BLaER1 treated with 17β-estradiol and CSF1 and Interleukin-3, amounts not matched to agents 10 nM and 100 nM (cell line): ENCODE results near the gene MESD.

Experiments used
- H3K27ac ChIP-seq, 11 experiments: shearing (Covaris generic); formaldehyde crosslinking; 2 replicates each; pipeline ENCODE4 v1.8.1; 2022
- H3K27me3 ChIP-seq, 11 experiments: shearing (Covaris generic); formaldehyde crosslinking; 2 replicates each; pipeline ENCODE4 v1.8.1; 2022
- H3K36me3 ChIP-seq, 11 experiments: shearing (Covaris generic); formaldehyde crosslinking; 2 replicates each; pipeline ENCODE4 v1.8.1; 2022
- H3K4me1 ChIP-seq, 10 experiments: shearing (Covaris generic); formaldehyde crosslinking; 2 replicates each; pipeline ENCODE4 v1.8.1; 2022
- H3K4me2 ChIP-seq, 11 experiments: shearing (Covaris generic); formaldehyde crosslinking; 2 replicates each; pipeline ENCODE4 v1.8.1; 2022
- H3K4me3 ChIP-seq, 10 experiments: shearing (Covaris generic); formaldehyde crosslinking; 2 replicates each; pipeline ENCODE4 v1.8.1; 2022
- H3K9ac ChIP-seq, 11 experiments: shearing (Covaris generic); formaldehyde crosslinking; 2 replicates each; pipeline ENCODE4 v1.8.1; 2022
- H3K9me3 ChIP-seq, 11 experiments: shearing (Covaris generic); formaldehyde crosslinking; replicated peaks in 1 of 11; 2 replicates each; pipeline ENCODE4 v1.8.1; 2022
- H4K20me1 ChIP-seq, 11 experiments: shearing (Covaris generic); formaldehyde crosslinking; 2 replicates each; pipeline ENCODE4 v1.8.1; 2022
- Cebpa-rat ChIP-seq, 11 experiments: shearing (Covaris generic); IDR thresholded peaks; 2 replicates each; pipeline ENCODE4 v1.8.1; 2022

Gene MESD

DNA sequence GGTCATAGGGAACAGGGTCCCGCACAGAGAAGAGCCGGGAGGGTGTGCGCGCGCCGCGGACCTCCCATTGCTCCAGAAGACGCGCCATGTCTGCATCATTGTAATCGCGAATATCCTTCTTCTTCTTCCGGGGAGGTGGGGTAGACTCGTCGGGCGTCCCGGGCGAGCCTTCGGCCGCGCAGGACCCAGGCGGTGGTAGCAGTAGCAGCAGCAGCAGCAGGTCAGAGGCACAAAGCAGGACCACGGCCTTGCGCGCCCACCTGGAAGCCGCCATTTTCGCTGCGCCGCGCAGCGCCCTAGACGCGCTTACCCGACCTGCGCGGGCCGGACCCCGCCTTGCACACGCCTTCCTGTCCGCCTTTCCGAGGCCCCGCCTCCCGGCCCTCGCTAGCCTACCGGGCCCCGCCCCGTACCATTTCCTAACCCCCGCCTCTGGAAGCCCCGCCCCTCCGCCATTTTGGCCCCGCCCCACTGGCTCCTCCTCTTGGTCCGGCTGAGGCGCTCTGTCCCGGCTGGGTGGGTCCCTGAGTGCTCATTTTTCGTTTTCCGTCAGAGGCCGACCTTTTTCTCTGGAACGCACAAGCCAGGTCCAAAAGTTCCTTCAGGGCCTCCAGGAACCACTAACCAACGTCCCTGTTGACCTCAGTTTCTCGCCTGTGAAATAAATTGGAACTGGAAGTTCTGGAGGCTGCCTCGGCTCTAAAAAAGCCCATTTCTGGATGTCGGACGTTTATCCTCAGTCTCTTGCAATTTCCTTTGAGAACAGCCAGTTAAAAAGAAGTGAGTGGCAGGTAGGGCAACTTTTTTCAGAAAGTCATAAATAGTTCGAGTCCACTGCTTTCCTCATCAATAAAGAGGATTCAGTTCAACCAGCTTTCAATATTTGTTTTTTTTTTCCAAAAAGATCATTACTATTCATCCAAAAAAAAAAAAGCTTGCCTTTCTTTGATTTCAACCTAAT, at the start of gene MESD:
Gene MESD, minus strand, starts transcription at position 302 of the 961 bp plus-strand sequence. Its CDS starts 28 bp downstream, at position 274.
- H3K27me3 ChIP-seq: no peaks in the 10 kb centered on the region
- peak within 1 kb of the TSS; percentile 72 to 93 (median 89) for H3K27ac ChIP-seq
- H3K4me1 ChIP-seq: peaks cover 55 to 65% (median 59%) of the 10 kb centered on the region in 10 experiments
- no peak for TF ChIP-seq Cebpa-rat (IDR thresholded peaks at IDR 0.05)
- peaks cover 0 to 16% (median 12%) of the 10 kb centered on the region in 11 experiments; a peak in 9 of 22 replicates for H3K36me3 ChIP-seq
- H3K9me3 ChIP-seq: no peaks in the 10 kb centered on the region
- peak within 1 kb of the TSS; percentile 73 to 95 (median 85) for H3K4me3 ChIP-seq
- peak within 1 kb of the TSS; percentile 85 to 98 (median 94) for H3K4me2 ChIP-seq
- H3K9ac ChIP-seq: peak within 1 kb of the TSS; percentile 81 to 92 (median 88)
- H4K20me1 ChIP-seq: peaks cover 17 to 45% (median 39%) of the 10 kb centered on the region in 11 experiments; a peak in 21 of 22 replicates

DNA sequence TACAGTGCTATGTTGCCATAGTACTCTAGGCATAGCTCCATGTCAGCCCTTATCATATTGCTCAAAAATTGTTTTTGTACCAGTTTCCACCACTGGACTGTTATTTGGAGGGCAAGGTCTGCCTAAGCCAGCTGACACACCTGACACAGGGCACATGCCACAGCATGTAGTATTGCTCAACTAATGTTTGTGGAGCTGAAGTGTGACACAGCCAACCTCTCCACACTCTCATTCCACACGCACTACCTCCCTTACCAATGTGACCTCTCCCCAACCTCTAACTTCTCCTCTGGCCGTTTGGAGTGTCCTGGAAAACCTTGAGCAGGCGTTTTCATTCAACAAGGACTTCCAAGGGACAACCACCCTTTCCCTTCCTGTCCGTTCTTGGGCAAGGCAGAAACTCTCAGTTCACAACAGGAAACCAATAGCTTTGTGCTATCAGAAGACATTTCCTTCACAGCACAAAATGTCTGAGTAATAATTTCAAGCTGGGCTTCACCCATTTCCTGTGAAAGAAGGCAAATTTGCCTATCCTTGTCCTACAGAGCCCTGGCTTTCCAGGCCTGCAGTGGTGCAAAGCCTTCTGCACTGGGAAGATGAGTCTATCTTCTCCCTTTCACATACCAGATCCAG, 49.5 kb upstream of the MESD start:
- no peak for TF ChIP-seq Cebpa-rat (IDR thresholded peaks at IDR 0.05)
- Histone ChIP-seq H3K27me3 (no peaks in the 10 kb centered on the region), H3K4me3 (no peak overlapping the region), H4K20me1 (no peaks in the 10 kb centered on the region), H3K4me1 (peaks cover 9 to 46% (median 14%) of the 10 kb centered on the region in 10 experiments), H3K4me2 (peak overlapping the region; percentile 27 to 83 (median 67)), H3K27ac (peak overlapping the region in 8 of 11 experiments; percentile 35 to 77 (median 62); a peak in 14 of 22 replicates), H3K9me3 (no peaks in the 10 kb centered on the region; a peak in 1 of 22 replicates), H3K36me3 (no peaks in the 10 kb centered on the region), H3K9ac (peak overlapping the region in 2 of 11 experiments; percentile 43 to 59; a peak in 4 of 22 replicates)

DNA sequence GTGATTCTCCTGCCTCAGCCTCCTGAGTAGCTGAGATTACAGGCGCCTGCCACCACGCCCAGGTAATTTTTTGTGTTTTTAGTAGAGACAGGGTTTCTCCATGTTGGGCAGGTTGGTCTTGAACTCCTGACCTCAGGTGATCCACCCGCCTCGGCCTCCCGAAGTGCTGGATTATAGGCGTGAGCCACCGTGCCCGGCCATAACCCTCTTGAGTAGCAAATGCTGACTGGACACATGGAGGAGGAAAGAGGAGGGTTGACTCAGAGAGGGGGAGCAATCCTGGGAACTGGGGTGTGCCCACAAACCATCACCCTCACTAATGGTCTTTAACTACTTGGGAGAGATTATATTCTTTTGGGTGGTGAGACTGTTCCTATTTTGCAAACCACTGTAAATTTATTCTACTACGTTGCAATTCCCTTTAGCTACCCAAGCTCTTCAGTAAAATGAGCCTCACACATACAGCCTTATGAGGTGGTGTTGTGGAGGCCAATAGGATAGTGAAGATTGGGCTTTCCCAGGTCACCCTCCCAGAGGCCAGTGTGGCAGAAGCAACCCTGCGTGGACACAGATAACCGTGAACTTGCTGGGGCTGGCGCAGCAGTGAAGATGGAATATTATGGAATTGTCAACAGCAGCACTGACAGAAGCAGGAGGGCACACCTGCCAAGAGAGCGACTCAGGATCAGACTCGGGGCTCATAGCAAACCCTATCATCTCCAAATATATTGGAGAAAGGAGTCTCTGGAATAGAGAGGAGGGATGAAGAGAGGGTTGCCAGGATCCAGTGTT, 48.5 kb upstream of the MESD start:
- TF ChIP-seq Cebpa-rat (IDR thresholded peaks at IDR 0.05): no peak
- no peaks in the 10 kb centered on the region for H3K36me3 ChIP-seq
- H3K4me2 ChIP-seq: peak overlapping the region in 6 of 11 experiments; percentile 56 to 83 (median 75); a peak in 9 of 22 replicates
- H3K4me3 ChIP-seq: no peak overlapping the region
- peaks cover 9 to 55% (median 14%) of the 10 kb centered on the region in 10 experiments for H3K4me1 ChIP-seq
- H3K9me3 ChIP-seq: no peaks in the 10 kb centered on the region; a peak in 1 of 22 replicates
- H4K20me1 ChIP-seq: no peaks in the 10 kb centered on the region
- peak overlapping the region in 3 of 11 experiments; percentile 55 to 77 (median 65); a peak in 4 of 22 replicates for H3K27ac ChIP-seq
- no peaks in the 10 kb centered on the region for H3K27me3 ChIP-seq
- no peak overlapping the region for H3K9ac ChIP-seq

DNA sequence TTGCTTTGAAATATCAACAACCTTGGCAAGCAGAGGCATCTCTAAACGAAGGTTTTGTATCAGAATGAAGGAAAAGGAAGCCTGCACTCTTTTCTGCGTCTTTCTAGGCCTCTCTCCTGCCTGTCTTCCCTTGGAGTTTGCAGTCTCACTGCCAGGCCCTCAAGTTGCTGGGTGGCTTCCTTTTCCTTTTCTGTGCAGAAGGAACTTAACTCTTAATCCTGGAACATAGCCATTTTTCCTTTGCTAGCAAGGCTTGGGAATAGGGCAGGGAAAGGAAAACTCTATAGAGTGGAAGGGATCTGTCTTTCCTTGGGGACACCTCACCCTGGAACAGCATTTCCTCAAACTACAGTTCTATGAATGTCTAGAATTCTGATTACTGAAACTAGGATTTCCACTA, 43.9 kb upstream of the MESD start:
- Histone ChIP-seq H4K20me1 (no peaks in the 10 kb centered on the region), H3K4me1 (peaks cover 0 to 81% (median 23%) of the 10 kb centered on the region in 10 experiments; a peak in 15 of 20 replicates), H3K4me3 (no peak overlapping the region), H3K36me3 (no peaks in the 10 kb centered on the region), H3K4me2 (peak overlapping the region in 3 of 11 experiments; percentile 52 to 73 (median 63); a peak in 6 of 22 replicates), H3K9ac (peak overlapping the region in 2 of 11 experiments; percentile 23 to 37; a peak in 1 of 22 replicates), H3K27ac (peak overlapping the region in 1 of 11 experiments; percentile 41; a peak in 1 of 22 replicates), H3K27me3 (no peaks in the 10 kb centered on the region), H3K9me3 (peaks cover 0 to 15% (median 0%) of the 10 kb centered on the region in 11 experiments; a peak in 7 of 22 replicates)
- TF ChIP-seq Cebpa-rat (IDR thresholded peaks at IDR 0.05): no peak

DNA sequence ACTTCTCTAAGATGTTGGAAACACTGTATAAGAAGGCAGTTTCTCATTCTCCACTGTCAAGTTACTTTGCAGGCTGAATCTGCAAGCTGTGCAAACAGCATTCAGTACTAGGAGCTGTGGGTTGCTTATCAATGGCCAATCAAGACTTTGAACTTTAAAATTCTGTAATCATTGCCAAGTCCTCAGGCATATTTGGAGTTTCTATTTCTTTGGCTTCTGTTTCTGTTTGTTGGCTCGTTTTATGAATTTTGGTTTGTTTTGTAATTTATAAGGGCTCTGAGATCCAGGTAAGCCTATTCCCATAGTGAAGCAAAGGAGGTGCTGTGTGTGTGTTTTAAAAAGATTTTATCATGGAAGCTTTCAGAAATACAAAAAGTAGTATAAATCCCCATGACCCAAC, 43.2 kb upstream of the MESD start:
- H3K9ac ChIP-seq: no peak overlapping the region
- peaks cover 0 to 15% (median 0%) of the 10 kb centered on the region in 11 experiments; a peak in 7 of 22 replicates for H3K9me3 ChIP-seq
- no peak for TF ChIP-seq Cebpa-rat (IDR thresholded peaks at IDR 0.05)
- H3K36me3 ChIP-seq: no peaks in the 10 kb centered on the region
- no peak overlapping the region for H3K4me3 ChIP-seq
- H3K4me2 ChIP-seq: peak overlapping the region in 2 of 11 experiments; percentile 28 to 55; a peak in 4 of 22 replicates
- H3K4me1 ChIP-seq: peaks cover 0 to 81% (median 22%) of the 10 kb centered on the region in 10 experiments; a peak in 15 of 20 replicates
- no peaks in the 10 kb centered on the region for H3K27me3 ChIP-seq
- H4K20me1 ChIP-seq: no peaks in the 10 kb centered on the region
- H3K27ac ChIP-seq: no peak overlapping the region

DNA sequence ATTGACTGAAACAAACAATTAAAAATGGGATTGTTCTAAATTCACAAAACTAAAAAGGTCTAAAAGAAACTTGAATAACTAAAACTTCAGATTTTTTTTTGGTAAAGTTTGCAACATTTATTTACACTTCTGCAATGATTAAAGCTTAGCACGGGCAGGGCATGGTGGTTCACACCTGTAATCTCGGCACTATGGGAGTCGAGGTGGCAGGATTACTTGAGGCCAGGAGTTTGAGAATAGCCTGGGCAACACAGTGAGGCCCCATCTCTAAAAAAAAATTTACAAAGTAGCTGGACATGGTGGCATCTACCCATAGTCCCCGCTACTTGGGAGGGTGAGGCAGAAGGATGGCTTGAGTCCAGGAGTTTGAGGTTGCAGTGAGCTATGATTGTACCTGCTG, 42.7 kb upstream of the MESD start:
- Histone ChIP-seq H3K4me1 (peaks cover 0 to 81% (median 22%) of the 10 kb centered on the region in 10 experiments; a peak in 15 of 20 replicates), H4K20me1 (no peaks in the 10 kb centered on the region), H3K4me3 (no peak overlapping the region), H3K27me3 (no peaks in the 10 kb centered on the region), H3K9ac (no peak overlapping the region), H3K27ac (no peak overlapping the region), H3K4me2 (peak overlapping the region in 2 of 11 experiments; percentile 28 to 55; a peak in 4 of 22 replicates), H3K36me3 (no peaks in the 10 kb centered on the region), H3K9me3 (peaks cover 0 to 15% (median 0%) of the 10 kb centered on the region in 11 experiments; a peak in 7 of 22 replicates)
- TF ChIP-seq Cebpa-rat (IDR thresholded peaks at IDR 0.05): no peak

DNA sequence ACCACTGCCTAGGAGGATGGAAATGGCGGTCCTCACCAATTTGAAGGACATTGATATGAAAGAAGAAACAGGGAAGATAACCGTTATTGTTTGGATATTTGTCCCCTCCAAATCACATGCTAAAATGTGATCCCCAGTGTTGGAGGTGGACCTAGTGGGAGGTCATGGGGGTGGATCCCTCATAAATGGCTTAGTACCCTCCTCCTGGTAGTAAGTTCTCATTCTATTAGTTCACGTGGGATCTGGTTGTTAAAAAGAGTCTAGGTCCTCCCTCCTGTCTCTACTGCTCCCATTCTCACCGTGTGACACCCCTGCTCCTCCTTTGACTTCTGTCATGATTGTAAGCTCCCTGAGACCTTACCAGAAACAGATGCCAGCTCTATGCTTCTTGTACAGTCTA, 41.6 kb upstream of the MESD start:
- no peak overlapping the region for H3K9ac ChIP-seq
- no peaks in the 10 kb centered on the region for H3K27me3 ChIP-seq
- H3K4me3 ChIP-seq: 0 out of 20 replicates have a peak overlapping the region, but pooled peaks of 1 of the 10 experiments have one; percentile 11
- peak overlapping the region in 5 of 11 experiments; percentile 14 to 76 (median 65); a peak in 7 of 22 replicates for H3K27ac ChIP-seq
- TF ChIP-seq Cebpa-rat (IDR thresholded peaks at IDR 0.05): no peak
- no peaks in the 10 kb centered on the region for H4K20me1 ChIP-seq
- H3K4me1 ChIP-seq: peaks cover 0 to 83% (median 22%) of the 10 kb centered on the region in 10 experiments; a peak in 15 of 20 replicates
- peaks cover 0 to 15% (median 0%) of the 10 kb centered on the region in 11 experiments; a peak in 7 of 22 replicates for H3K9me3 ChIP-seq
- no peaks in the 10 kb centered on the region for H3K36me3 ChIP-seq
- H3K4me2 ChIP-seq: peak overlapping the region in 5 of 11 experiments; percentile 65 to 87 (median 79); a peak in 9 of 22 replicates
